HEK293T (cell line): Measurements from ENCODE around the gene C10orf62.

Experiments
- CTBP1 ChIP-seq: fragments of 450-650 bp; IDR thresholded peaks from 2 replicates; pipeline ENCODE4 v1.6.1; 2016; ENCODE audit warnings: borderline replicate concordance
- HDGF ChIP-seq: fragments of 450-650 bp; IDR thresholded peaks from 2 replicates; pipeline ENCODE4 v1.6.1; 2017; ENCODE audit warnings: antibody characterized with exemption, borderline replicate concordance
- NFRKB ChIP-seq: fragments of 450-650 bp; IDR thresholded peaks from 2 replicates; pipeline ENCODE4 v1.6.1; 2016; ENCODE audit warnings: mild to moderate bottlenecking, moderate library complexity
- SP1 ChIP-seq: fragments of 450-650 bp; IDR thresholded peaks from 2 replicates; pipeline ENCODE4 v1.6.1; 2017
- TARDBP ChIP-seq: fragments of 450-650 bp; IDR thresholded peaks from 2 replicates; pipeline ENCODE4 v1.6.1; 2016

- TF ChIP-seq HDGF: no peak
- TF ChIP-seq CTBP1: no peak
- TF ChIP-seq SP1: no peak
- TF ChIP-seq TARDBP: no peak
- TF ChIP-seq NFRKB: no peak
Observed at GRCh38 chr10:97623277-97623676, 33.8 kb downstream of the C10orf62 start.
